DMS53 treated with DMSO at 0.1 percent for 48 hours (cell line): ENCODE results near the gene RNF17.

Experiments
- DNase-seq: peaks from one replicate; lab custom pipeline; 2025; ENCODE audit not compliant: unreplicated experiment; lab: John Stamatoyannopoulos, UW

Gene RNF17

GRCh38 chr13:24851546-24851945 lies 87.6 kb downstream of the RNF17 start:
- no peak for DNase-seq

GRCh38 chr13:24854311-24854710 lies 90.3 kb downstream of the RNF17 start:
- DNase-seq: no peak

GRCh38 chr13:24858953-24859352 lies 95.0 kb downstream of the RNF17 start:
- DNase-seq: no peak

GRCh38 chr13:24860770-24861169 lies 96.8 kb downstream of the RNF17 start:
- DNase-seq: no peak

- no peak for DNase-seq
Measured at GRCh38 chr13:24861617-24862362, 97.8 kb downstream of the RNF17 start.

- DNase-seq: no peak
Measured at GRCh38 chr13:24863748-24864540, 100.0 kb downstream of the RNF17 start.

- no peak for DNase-seq
Measured at GRCh38 chr13:24864579-24864978, 100.6 kb downstream of the RNF17 start.

- no peak for DNase-seq
Measured at GRCh38 chr13:24865163-24865953, 101.4 kb downstream of the RNF17 start.

GRCh38 chr13:24866488-24866887 lies 102.5 kb downstream of the RNF17 start:
- DNase-seq: no peak

GRCh38 chr13:24868874-24869273 lies 104.9 kb downstream of the RNF17 start:
- no peak for DNase-seq

- no peak for DNase-seq
Measured at GRCh38 chr13:24870380-24870760, 106.4 kb downstream of the RNF17 start.

GRCh38 chr13:24875566-24875965 lies 111.6 kb downstream of the RNF17 start:
- no peak for DNase-seq

GRCh38 chr13:24877531-24877930 lies 113.6 kb downstream of the RNF17 start:
- no peak for DNase-seq

GRCh38 chr13:24878340-24878739 lies 114.4 kb downstream of the RNF17 start:
- no peak for DNase-seq

GRCh38 chr13:24882665-24883064 lies 118.7 kb downstream of the RNF17 start:
- no peak for DNase-seq

- DNase-seq: no peak
Measured at GRCh38 chr13:24887759-24888158, 123.8 kb downstream of the RNF17 start.

- DNase-seq: no peak
Measured at GRCh38 chr13:24888291-24888931, 124.4 kb downstream of the RNF17 start.

GRCh38 chr13:24890256-24890655 lies 126.3 kb downstream of the RNF17 start:
- no peak for DNase-seq

- DNase-seq: no peak
Measured at GRCh38 chr13:24891476-24892108, 127.6 kb downstream of the RNF17 start.

- no peak for DNase-seq
Measured at GRCh38 chr13:24892829-24893228, 128.9 kb downstream of the RNF17 start.

GRCh38 chr13:24893863-24894262 lies 129.9 kb downstream of the RNF17 start:
- DNase-seq: no peak
